NCI-H2196 treated with DMSO at 0.1 percent for 48 hours (cell line): ENCODE data around the gene NFKBIB.
"Not testable (repeated sequence)": the region's sequence is repeated elsewhere in the genome, so short reads cannot be mapped to it uniquely, and the experiment has no call there.

Experiments
- DNase-seq: peaks from one replicate; lab custom pipeline; 2025; ENCODE audit not compliant: unreplicated experiment; lab: John Stamatoyannopoulos, UW

Gene NFKBIB, protein sequence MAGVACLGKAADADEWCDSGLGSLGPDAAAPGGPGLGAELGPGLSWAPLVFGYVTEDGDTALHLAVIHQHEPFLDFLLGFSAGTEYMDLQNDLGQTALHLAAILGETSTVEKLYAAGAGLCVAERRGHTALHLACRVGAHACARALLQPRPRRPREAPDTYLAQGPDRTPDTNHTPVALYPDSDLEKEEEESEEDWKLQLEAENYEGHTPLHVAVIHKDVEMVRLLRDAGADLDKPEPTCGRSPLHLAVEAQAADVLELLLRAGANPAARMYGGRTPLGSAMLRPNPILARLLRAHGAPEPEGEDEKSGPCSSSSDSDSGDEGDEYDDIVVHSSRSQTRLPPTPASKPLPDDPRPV

DNA sequence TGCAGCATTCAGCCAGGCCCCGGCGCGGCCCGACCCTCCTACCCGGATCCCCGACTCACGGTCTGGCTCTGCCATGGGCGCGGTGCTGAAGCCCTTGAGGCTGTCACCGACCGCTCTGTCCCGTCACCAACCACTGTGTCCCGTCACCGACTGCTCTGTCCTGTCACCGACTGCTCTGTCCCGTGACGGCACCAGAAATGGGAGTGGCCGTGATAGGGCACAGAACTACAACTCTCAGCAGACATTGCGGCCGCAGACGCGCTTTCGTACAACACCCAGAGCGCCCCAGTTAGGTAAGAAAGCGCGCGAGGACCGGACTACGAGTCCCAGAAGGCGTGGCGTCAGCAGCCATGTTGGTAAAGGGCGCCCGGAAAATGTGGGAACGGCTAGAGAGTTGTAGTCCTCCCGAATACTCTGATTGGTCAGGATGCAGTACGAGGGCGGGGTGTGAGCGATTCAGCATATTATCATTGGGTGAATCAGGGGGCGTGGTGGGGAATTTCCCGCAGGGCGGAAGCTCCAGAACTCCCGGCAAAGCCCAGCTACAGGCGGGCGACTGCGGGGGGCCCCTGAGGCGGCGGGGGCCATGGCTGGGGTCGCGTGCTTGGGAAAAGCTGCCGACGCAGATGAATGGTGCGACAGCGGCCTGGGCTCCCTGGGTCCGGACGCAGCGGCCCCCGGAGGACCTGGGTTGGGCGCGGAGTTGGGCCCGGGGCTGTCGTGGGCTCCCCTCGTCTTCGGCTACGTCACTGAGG, at the start of gene NFKBIB, which contains the start of gene SIRT2:
NFKBIB (plus strand) TSS at position 523 of the 755 bp plus-strand sequence; CDS start at position 587, 64 bp downstream.
SIRT2 (minus strand) TSS at position 172 of the 755 bp plus-strand sequence; CDS start at position 75, 97 bp downstream.
- peak; percentile 99 for DNase-seq

DNA sequence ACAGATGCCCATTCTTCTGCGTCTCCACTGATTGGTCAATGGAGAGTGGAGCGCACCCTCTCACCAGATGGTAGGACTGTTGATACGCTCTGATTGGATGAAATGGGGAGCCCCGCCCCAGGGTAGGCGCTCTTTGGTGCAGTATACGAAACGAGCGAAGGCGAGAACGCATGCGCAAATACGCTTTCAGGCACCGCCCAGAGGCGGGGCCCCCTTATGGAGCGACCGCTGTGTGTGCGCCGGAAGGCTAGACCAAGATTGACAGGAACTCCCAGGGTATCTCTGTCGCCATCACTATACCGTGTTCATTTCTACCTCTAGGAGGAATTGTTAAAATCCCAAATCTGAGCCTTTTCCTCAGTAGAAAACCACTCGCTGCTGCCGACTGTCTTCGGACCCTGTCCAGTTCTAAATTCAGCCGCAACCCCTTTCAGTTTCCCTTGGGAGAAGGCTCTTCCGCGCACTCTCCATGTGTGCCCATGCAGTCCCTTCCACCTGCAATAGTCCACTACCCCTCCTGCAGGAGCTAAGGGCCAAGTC, 49.3 kb upstream of the NFKBIB start:
- DNase-seq: no peak

DNA sequence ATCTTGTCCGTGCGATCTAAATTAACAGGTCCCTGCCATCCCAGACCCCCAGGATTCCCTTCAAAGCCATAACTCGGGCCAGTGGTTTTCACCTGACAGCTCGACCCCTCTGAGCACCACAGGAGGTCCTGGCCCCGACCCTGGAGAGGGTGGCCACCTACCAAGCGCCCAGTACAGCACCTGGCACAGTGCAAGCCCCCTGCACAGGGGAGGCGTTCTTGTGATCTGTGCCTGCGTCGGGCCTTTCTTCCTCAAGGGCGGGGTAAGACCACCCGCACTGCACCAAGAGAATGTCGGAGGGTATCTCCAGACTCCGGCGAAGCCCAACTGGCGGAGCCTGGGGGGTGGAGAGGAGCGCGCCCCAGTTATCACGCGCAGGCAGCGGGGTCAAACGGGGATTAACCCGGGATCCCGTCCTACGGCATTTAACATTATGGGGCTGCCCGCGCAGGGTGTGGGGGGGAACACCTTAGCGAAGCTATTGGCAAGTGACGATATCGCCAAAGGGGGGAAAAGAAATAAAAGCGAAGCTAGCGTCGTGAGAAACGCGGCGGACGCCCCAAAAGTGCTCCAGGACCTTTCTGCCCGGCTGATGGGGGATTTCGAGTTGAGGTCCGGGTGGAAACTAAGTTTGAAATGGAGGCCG, 48.7 kb upstream of the NFKBIB start:
- no peak for DNase-seq

DNA sequence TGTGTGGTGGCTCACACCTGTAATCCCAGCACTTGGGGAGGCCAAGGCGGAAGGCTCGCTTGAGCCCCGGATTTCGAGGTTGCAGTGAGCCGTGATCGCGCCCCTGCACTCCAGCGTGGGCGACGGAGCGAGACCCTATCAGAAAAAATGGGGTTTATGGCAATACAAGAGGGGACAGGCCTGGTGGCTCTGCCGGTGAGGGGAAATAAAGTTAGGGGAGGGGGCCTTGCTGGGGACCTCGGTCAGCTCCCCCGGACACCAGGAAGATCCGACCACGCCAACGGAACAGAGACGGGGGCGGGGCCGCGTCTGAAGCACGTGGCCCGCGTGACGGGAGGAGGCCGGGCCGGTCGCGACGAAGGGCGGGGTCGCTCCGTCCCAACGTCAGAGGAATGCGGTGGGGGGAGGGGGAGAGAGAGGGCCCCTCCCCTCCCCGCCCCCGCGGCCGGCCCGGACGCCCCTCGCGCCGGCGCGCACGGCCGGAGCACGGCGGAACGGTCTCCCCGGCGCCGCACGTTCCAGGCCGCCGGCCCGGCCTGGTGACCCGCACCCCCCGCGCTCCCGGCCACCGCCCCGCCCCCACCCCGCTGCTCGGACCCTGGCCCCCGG, 48.0 kb upstream of the NFKBIB start:
- peak; percentile 77 for DNase-seq

DNA sequence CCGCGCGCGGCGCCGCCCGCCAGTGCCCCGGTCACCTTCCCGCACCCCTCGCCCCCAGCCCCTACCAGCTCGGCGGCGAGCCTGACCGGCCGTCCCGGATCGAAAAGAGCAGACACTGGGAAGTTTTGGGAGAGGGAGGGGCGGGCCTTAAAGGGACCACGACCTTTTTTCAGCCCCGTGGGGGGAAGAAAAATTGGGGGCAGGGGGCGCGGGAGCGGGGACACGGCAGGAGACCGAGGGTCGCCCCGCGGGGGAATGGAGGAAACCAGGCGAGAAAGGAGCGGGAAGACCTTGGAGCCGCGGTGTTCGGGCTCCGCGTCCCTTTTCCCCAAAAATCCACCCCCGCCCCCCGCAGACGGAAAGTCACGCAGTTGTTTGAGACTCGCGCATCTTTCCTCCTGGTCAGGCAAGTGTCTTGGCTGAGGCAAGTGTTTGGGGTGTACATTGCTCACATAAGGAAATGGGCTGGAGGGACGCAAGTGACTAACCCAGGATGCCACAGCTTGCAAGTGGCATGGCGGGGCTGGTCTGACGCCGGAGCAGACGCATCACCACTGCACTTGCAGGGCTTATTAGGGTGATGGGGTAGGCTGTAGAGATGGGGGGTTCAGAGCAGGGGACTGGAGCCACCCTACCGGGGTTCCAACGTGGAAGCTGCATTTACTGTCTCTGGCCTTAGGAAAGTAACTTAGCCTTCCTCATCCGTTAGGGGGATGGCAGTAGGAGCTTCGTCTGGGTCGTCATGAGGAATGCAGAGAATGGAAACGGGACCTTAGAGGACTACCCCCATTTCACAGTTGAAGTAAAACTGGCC, 47.3 kb upstream of the NFKBIB start:
- DNase-seq: no peak

DNA sequence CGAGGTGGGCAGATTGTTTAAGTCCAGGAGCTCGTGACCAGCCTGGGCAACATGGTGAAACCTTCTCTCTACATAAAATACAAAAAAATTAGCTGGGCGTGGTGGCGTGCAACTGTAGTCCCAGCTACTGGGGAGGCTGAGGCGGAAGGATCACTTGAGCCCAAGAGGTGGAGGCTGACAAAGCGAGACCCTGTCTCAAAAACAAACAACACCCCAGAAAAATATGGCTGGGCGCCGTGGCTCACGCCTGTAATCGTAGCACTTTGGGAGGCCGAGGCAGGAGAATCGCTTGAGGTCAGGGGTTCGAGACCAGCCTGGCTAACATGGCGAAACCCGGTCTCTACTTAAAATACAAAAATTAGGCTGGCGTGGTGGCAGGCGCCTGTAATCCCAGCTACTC, 46.6 kb upstream of the NFKBIB start:
- DNase-seq: no peak

DNA sequence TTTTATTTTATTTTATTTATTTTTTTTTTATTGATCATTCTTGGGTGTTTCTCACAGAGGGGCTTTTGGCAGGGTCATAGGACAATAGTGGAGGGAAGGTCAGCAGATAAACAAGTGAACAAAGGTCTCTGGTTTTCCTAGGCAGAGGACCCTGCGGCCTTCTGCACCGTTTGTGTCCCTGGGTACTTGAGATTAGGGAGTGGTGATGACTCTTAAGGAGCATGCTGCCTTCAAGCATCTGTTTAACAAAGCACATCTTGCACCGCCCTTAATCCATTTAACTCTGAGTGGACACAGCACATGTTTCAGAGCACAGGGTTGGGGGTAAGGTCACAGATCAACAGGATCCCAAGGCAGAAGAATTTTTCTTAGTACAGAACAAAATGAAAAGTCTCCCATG, 44.8 kb upstream of the NFKBIB start:
- DNase-seq: not testable (repeated sequence)

DNA sequence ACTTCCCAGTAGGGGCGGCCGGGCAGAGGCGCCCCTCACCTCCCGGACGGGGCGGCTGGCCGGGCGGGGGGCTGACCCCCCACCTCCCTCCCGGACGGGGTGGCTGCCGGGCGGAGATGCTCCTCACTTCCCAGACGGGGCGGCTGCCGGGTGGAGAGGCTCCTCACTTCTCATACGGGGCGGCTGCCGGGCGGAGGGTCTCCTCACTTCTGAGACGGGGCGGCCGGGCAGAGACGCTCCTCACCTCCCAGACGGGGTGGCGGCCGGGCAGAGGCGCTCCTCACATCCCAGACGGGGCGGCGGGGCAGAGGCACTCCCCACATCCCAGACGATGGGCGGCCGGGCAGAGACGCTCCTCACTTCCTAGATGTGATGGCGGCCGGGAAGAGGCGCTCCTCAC, 44.0 kb upstream of the NFKBIB start:
- not testable (repeated sequence) for DNase-seq

DNA sequence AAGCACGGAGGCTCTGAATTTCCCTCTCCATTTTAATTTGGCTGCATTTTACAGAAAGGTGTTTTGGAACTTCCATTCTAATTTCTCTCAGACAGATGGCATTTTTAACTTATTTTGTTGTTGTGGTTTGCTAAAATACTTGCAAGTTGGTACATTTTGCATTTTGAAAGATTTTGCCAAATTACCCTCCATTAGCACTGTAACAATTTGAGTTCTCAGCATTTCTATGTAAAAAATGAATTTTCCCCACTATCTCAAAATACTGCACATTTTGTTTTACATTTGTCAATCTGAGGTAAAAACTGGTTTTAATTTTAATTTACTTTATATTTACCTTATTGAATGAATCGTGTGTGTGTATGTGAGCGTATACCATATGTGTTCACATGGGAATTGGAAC, 43.0 kb upstream of the NFKBIB start:
- DNase-seq: no peak

DNA sequence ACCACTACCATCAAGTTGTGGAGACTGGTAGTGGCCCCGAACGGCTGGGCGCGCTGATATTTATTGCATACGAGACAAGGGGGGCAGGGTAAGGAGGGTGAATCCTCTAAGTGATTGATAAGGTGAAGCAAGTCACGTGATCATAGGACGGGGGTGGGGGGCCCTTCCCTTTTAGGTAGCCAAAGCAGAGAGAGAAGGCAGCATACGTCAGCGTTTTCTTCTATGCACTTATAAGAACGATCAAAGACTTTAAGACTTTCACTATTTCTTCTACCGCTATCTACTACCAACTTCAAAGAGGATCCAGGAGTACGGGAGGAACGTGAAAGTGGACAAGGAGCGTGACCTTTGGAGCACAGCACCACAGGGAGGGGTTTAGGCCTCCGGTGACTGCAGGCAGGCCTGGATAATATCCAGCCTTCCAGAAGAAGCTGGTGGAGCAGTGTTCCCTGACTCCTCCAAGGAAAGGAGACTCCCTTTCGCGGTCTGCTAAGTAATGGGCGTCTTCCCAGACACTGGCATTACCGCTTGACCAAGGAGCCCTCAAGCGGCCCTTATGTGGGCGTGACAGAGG, 40.1 kb upstream of the NFKBIB start:
- not testable (repeated sequence) for DNase-seq

DNA sequence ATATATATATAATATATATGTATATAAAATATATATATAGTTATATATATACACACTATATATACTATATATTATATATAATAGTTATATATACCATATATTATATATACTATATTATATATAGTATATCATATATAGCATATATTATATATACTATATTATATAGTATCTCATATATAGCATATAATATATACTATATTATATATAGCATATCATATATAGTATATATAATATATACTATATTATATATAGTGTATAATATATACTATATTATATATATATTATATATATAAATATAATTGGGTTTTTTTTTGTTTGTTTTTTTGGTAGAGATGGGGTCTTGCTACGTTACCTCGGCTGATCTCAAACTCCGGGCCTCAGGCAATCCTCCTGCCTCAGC, 38.4 kb upstream of the NFKBIB start:
- no peak for DNase-seq

DNA sequence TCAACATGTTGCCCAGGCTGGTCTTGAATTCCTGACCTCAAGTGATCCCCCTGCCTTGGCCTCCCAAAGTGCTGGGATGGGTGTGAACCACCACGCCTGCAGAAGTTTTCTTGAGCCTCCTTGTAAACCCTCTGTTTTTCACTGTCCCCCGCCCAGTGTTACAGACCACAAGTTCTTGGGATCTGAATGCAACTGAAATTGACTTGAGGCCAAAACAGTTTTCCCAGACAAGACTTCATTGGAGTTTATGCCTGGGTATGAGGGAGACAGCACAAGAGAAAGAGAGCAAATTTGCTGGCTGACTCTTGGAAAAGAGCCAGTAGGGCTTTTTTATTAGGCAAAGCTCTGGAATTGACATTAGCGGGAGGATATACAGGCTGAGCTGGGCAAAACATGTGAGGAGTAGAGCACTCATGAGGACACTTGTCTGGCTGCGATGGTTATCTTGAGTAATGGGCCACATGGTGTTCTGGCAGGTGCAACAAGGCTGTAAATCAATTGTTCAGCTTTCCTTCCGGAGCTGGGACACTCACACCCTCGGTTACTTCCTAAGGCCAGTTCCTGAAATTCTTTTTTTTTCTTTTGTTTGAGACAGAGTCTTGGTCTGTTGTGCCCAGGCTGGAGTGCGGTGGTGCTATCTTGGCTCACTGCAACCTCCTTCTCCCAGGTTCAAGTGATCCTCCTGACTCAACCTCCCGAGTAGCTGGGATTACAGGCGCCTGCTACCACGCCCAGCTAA, 37.3 kb upstream of the NFKBIB start:
- DNase-seq: peak; percentile 79

DNA sequence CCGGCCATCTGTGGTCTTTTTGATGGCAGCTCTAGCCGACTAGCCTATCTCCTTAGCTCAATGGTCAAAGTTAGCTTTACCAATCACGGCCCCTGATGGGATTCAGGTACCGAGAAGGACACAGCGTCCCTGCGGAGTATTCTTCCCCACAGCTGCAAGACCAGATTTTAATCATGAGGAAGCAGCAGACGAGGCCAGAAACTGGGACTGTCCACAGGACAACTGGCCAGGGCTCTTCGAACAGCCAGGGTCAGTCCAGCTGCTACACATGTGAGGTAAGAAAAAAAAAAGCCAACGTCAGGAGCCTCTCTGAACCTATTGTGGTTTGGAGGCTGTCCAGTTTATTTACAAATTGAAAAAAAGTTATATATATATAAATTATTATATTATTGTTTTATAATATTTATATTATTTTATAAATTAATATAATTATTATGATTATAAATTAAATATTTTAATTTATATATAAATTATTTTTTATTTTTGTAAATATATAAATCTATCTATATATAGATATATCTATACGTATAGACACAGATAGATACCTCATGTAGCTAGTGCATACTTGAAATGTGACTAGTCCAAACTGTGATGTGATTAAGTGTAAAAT, 32.5 kb upstream of the NFKBIB start:
- no peak for DNase-seq

DNA sequence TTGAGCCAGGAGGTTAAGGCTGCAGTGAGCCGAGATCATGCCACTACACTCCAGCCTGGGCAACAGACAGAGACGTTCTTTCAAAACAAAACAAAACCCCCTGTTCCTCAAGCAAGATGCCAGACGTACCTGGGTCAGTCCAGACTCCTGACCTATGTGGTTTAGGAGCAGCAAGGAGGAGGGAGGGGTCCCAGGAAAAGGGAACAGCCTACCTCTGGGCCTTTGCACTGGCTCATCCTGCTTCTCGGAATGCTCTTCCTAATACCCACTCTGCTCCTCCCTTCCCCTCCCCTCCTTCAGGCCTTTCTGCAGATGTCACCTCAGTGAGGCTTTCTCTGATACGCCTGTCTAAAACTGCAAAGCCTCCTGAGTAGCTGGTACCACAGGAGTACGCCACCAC, 31.2 kb upstream of the NFKBIB start:
- DNase-seq: no peak

DNA sequence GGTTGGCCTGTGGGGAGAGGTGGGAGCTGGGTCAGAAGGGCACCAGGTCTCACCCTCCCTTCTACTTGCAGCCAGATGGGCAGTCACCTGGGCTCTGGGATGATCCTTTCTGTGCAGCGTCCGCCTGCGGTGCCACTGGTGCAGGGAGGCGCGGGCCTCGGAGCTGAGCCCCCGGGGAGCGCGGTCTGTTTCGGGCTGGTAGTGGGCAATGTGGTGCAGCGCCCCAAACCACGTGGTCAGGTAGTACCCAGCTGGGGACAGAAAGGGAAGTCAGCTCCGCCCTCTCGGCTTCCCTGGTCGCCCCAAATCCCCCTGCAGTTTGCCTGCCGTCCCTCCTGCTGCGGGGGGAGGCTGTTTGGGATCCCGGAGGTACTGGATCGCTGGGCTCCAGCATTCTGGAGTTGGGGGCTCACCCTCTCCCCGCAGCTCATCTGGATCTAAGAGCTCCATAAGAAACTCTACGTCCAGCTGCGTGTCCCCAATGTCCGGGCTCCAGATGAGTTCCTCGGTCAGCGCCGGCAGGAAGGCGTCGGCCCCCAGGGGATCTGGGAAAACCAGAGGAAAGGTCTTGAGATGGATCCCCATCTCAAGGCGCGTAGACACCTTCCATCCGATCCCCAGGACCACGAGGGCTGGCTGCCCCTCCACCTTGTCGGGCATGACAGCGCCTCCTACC, 30.5 kb upstream of the NFKBIB start:
- no peak for DNase-seq

DNA sequence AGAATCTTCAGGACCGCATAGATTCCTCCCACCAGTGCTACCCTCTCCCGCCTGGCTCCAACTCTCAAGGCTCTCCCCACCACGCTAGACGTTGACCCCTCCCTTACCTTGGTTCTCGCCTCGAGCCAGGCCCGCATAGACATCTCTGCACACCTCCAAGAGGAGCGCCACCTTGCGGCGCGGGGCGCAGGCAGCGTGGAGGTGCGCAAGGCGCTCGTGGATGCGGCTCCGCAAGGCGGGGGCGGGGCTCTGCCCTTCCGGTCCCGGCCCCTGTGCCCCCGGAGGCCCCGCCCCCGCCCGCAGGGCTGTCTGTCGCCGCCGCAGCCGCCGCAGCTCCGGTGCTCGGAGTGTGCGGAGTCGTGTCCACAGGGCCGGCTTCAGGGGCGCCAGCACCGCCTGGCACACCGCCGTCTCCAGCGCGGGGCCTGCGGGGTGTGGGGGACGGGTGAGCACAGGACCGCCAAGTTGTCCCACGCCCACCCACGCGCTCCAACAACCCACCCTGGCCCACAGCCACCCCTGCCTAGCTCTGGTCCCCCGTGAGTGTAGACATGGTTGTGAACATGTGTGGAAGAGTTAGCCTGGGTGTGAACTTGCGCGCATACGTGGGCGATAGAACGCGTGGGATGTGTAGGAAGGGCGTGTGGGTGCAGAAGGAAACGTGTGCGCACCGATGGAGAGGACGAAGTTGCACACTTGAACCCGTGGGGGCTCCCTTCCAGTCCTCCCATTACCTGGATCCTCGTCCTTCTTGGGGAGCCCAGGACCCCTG, 29.7 kb upstream of the NFKBIB start:
- no peak for DNase-seq

DNA sequence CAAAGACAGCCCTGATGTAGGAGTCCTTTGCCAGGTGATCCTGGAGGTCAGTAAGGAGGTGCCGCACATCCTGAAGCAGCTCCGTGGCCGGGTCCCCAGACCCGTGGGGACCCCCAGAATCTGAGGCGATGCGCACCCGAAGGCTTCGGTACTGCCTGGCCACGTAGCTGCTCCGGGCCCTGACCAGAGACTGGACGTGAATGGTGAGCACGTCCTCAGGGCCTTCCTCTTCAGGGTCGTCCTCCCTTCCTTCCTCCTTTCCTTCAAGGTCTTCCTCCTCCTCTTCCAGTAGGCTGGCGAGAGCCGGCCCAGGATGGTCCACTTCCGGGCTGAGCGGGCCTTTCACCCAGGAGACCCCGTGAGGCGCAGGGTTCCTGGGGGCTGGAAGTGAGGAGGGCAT, 29.2 kb upstream of the NFKBIB start:
- no peak for DNase-seq
